ENCODE data around the gene USP26.

DNA sequence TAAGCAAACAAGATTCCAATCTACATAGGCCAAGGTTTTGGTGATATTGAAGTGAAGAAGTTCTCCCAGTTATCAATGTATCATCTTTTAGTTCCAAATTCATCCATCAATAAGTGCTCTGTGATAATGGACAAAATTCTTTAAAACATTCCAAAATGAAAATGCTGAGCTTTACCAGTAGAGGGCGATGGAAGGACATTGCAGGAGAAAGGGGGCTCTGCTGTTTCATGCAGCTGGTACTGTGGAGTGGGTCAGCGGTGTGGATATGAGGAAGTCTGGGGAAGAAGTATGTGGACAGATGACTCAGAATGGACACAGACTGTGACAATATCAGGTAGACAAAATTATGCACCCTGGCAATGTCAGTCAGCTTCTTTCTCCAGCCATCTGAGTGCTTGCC is 91.9 kb downstream of the USP26 start:
- TF ChIP-seq, protein P1, sequence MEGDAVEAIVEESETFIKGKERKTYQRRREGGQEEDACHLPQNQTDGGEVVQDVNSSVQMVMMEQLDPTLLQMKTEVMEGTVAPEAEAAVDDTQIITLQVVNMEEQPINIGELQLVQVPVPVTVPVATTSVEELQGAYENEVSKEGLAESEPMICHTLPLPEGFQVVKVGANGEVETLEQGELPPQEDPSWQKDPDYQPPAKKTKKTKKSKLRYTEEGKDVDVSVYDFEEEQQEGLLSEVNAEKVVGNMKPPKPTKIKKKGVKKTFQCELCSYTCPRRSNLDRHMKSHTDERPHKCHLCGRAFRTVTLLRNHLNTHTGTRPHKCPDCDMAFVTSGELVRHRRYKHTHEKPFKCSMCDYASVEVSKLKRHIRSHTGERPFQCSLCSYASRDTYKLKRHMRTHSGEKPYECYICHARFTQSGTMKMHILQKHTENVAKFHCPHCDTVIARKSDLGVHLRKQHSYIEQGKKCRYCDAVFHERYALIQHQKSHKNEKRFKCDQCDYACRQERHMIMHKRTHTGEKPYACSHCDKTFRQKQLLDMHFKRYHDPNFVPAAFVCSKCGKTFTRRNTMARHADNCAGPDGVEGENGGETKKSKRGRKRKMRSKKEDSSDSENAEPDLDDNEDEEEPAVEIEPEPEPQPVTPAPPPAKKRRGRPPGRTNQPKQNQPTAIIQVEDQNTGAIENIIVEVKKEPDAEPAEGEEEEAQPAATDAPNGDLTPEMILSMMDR (IDR thresholded peaks at IDR 0.05): peak; percentile 66
- no peak for TF ChIP-seq ZFX (IDR thresholded peaks at IDR 0.05; ENCODE audit: borderline replicate concordance)
